GM18951 (cell line): ENCODE measurements around the gene TMEM245.
"Not testable (repeated sequence)": the region's sequence is repeated elsewhere in the genome, so short reads cannot be mapped to it uniquely, and the experiment has no call there.

ENCODE experiments used
- POLR2A ChIP-seq: IDR thresholded peaks from 4 replicates; pipeline ENCODE4 v1.6.1; 2011; ENCODE audit warnings: mild to moderate bottlenecking; ENCODE audit not compliant: insufficient read length, insufficient read depth; ENCODE audit errors: extremely low read depth
- in situ Hi-C: fragments of 300-500 bp; cut with MboI; formaldehyde crosslinking; loops from one replicate; pipeline ENCODE4 v1.12.0; 2022; ENCODE audit warnings: low sequenced_read_pairs, mixed read lengths, inconsistent platforms; ENCODE audit not compliant: unreplicated experiment

Gene TMEM245

DNA sequence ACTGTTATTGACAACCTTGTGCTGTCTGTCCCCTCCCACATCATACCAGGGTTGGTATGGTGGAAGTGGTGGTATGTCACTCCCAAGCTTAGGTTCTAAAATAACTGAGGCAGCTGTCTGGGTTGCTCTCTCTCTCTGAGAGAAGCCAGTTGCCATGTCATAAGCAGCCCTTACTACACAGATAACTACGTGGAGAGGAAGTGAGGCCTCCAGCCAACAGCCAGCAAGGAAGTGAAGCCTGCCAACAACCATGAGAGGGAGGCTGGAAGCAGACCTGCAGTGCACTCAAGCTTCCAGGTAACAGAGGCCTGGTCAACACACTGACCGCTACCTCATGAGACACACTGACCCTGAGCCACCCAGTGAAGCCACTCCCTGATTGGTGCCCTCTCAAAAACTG lies 125.1 kb downstream of the TMEM245 start:
- in situ Hi-C loops: no loop called here
- no peak for TF ChIP-seq POLR2A

DNA sequence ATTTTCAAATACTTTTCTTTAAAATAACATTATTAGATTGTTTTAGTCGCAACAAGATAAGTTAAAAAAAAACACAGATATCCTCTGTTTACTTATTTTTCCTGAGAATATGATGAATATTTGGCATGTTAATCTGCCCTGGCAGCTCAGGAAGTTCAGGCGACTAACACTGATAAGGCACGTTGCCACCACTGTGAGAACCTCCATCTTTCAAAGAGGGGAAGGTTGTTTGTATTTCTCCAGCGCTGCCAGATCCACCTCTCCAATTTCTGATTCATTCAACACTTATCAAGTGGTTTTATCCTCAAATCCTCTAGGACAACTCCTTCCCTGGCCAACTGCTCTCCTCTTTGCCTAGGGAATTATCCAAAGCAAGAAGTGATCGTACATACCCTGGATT lies 128.3 kb downstream of the TMEM245 start:
- no peak for TF ChIP-seq POLR2A
- in situ Hi-C loops: no loop called here

GRCh38 chr9:108983885-108984284 lies 135.9 kb downstream of the TMEM245 start:
- TF ChIP-seq POLR2A: no peak
- in situ Hi-C loops: no loop called here

DNA sequence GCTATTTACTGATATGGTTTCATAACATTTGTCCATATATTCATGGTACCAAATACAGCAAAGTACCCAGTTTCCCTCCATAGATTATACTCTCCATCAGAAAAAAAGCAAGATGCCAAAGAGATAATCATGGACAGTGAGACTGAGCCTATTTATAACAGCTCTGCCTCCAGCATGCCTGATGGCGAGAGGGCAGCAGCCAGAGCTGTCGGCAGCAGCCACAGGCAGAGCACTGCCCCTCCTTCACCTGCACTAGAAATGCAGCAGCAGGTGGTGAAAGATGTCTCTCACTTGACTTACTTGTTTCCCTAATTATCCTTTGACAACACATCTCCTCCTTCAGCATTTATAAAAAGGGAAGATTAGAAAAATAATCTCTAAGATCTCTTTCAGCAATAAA lies 138.9 kb downstream of the TMEM245 start:
- in situ Hi-C loops: no loop called here
- no peak for TF ChIP-seq POLR2A

DNA sequence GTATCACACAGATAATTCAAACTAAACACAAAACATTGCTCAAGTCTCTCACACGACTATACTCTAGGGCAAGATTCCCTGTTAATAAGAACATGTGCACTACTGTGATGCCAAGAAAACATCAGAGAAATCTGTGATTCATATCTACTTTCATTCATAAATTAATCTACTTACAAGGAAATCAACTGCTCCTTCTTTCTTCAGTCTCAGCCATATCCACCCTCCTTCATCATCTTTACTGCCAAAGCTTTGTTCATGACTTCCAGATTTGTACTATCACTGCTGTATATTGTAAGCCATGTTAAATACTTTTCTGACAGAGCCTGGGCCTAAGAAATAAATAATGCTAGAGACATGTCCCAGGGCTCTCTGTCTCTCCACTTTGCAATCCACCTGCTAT lies 141.5 kb downstream of the TMEM245 start:
- TF ChIP-seq POLR2A: no peak

GRCh38 chr9:108973895-108974294 lies 145.9 kb downstream of the TMEM245 start:
- in situ Hi-C loops: no loop called here
- TF ChIP-seq POLR2A: no peak

More for the DNA sequence above, 141.5 kb downstream of the TMEM245 start:
- in situ Hi-C loops: no loop called here

DNA sequence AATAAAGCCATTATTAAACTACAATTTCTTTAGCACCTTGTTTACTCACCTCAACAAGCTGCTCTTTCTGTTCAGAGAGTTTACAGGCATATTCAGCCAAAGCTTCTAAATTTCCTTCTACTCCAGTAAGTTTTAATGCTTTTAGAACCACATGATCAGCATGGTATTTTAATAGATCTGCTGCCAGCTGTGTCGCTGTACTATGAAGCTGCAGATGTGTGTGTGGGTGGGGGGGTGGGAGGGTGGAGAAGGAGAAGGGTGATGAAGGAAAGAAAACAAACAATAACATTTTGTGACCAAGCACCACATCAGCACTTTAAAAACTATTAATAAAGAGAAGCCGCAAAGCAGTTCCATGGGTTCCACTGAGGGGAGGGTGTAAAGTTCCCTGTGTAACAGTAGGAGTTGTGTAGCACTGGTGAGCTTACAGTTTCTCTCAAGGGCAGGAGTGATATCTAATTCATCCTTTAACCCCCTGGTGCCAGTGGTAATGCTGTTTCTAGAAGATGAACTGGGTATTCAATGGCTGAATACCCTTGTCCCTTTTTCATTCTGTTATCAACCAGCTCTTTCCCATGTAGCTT lies 147.0 kb downstream of the TMEM245 start:
- no peak for TF ChIP-seq POLR2A
- in situ Hi-C loops: no loop called here

DNA sequence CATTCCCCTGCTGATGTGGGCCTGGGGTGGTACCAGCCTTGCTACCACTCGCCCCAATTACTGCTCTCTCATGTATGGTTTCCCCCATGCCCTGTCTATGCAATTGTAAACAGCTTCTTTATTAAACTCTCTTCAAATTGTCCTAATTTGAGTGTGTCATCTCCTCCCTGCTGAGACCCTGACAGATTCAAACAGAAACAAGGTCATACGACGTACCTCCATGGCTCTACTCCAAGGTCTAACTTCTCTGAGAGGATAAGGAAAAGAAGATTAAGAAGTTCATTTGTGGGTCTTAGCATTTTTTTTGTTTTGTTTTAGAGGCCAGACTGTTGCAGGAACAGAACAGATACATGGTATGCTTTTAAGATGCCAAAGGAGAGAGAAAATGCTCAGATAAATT lies 147.6 kb downstream of the TMEM245 start:
- in situ Hi-C loops: no loop called here
- no peak for TF ChIP-seq POLR2A

GRCh38 chr9:108971392-108971791 lies 148.4 kb downstream of the TMEM245 start:
- in situ Hi-C loops: not testable (repeated sequence)

GRCh38 chr9:108967916-108968315 lies 151.8 kb downstream of the TMEM245 start:
- in situ Hi-C loops: no loop called here
- no peak for TF ChIP-seq POLR2A
